K562 (cell line): ENCODE measurements around the gene TXNRD2. TPM values are rescaled to one million over a fixed set of nuclear protein-coding genes. Genes with fewer than 3 reads are reported as not detected.

Source experiments
- ATAC-seq: fragments of 200-7000 bp; cut with Tn5 transposase; 3 replicates; pipeline ENCODE4 v1.9.1; 2020; ENCODE audit warnings: moderate library complexity
- BruUV-seq: library from RNA; stranded (reverse); fragments of 400-500 nt; replicated peaks from 2 replicates; lab custom pipeline; 2021; lab: Mats Ljungman, UMichigan
- CTCF ChIA-PET: fragments of 300-600 bp; formaldehyde crosslinking; extraction: SDS; loops from one replicate; lab custom pipeline; 2021; ENCODE audit warnings: low intra/inter-chr PET ratio; lab: Yijun Ruan, JAX
- POLR2A ChIA-PET: fragments of 300-600, 350-650 bp; sonication (Branson Sonifier 250); formaldehyde crosslinking; extraction: SDS; loops from one replicate; lab custom pipeline; 2021; ENCODE audit warnings: antibody characterized with exemption, inconsistent platforms; lab: Yijun Ruan, JAX
- DNase-seq, 4 experiments: peaks; one replicate each; pipeline versions ENCODE4 v3.0.0 to v3.0.0-alpha.2; 2011 to 2018; ENCODE audit warnings: low spot score in 3 of 4, mixed read lengths in 3 of 4; ENCODE audit errors: extremely low read depth in 1 of 4
- FAIRE-seq: peaks from 2 replicates; lab custom pipeline; 2011; peaks lifted over from hg19 to GRCh38; lab: Jason Lieb, UNC
- H2AFZ ChIP-seq: 2 replicates; pipeline ENCODE4 v1.6.0; 2011; ENCODE audit warnings: low read depth, low read length, control low read depth, inconsistent platforms
- H3K27ac ChIP-seq: fragments of 200-600 bp; 3 replicates; pipeline ENCODE4 v1.8.0; 2011; ENCODE audit warnings: low read depth, mild to moderate bottlenecking, control low read depth, inconsistent platforms, low read length, moderate library complexity, mixed read lengths; ENCODE audit errors: extremely low read depth
- H3K27me3 ChIP-seq, 2 experiments: fragments of 300-600 bp in 1 of 2; 2 replicates in 1 of 2; 3 replicates in 1 of 2; pipeline versions ENCODE4 v1.6.0 to v1.8.0; 2011; ENCODE audit warnings: inconsistent platforms in 2 of 2, low read length in 2 of 2, mild to moderate bottlenecking in 1 of 2, mixed read lengths in 1 of 2, moderate library complexity in 1 of 2; ENCODE audit not compliant: control insufficient read depth in 2 of 2, insufficient read depth in 2 of 2
- H3K36me3 ChIP-seq: fragments of 300-600 bp; 3 replicates; pipeline ENCODE4 v1.8.0; 2011; ENCODE audit warnings: mild to moderate bottlenecking, low read length, inconsistent platforms; ENCODE audit not compliant: control insufficient read depth, insufficient read depth
- H3K4me1 ChIP-seq, 2 experiments: fragments of 200-600 bp in 1 of 2; replicated peaks in 1 of 2; 2 replicates in 1 of 2; 3 replicates in 1 of 2; pipeline versions ENCODE4 v1.5.1 to v1.8.0; 2011; ENCODE audit warnings: inconsistent platforms in 2 of 2, low read length in 2 of 2, mild to moderate bottlenecking in 1 of 2, mixed read lengths in 1 of 2, moderate library complexity in 1 of 2; ENCODE audit not compliant: control insufficient read depth in 2 of 2, insufficient read depth in 2 of 2
- H3K4me2 ChIP-seq: 2 replicates; pipeline ENCODE4 v1.6.1; 2011; ENCODE audit warnings: low read length, control low read depth, inconsistent platforms, mixed read lengths; ENCODE audit not compliant: insufficient read depth
- H3K4me3 ChIP-seq: fragments of 200-600 bp; sonication (generic), shearing (Covaris generic); 2 replicates; pipeline ENCODE4 v1.5.1; 2016; ENCODE audit warnings: control low read depth, inconsistent platforms
- H3K79me2 ChIP-seq: fragments of 200-600 bp; 3 replicates; pipeline ENCODE4 v1.8.0; 2011; ENCODE audit warnings: low read length, inconsistent platforms; ENCODE audit not compliant: control insufficient read depth, insufficient read depth
- H3K9ac ChIP-seq, 2 experiments: 2 replicates each; pipeline versions ENCODE4 v1.6.0 to v1.6.1; 2011; ENCODE audit warnings: low read depth in 2 of 2, low read length in 2 of 2, control low read depth in 1 of 2, inconsistent platforms in 1 of 2, mild to moderate bottlenecking in 1 of 2, mixed read lengths in 1 of 2; ENCODE audit not compliant: insufficient read depth in 1 of 2
- H3K9me1 ChIP-seq: one replicate; pipeline ENCODE4 v1.6.0; 2011; ENCODE audit warnings: inconsistent platforms, mild to moderate bottlenecking, low read length, moderate library complexity; ENCODE audit not compliant: control insufficient read depth, insufficient read depth
- H3K9me3 ChIP-seq: replicated peaks from 2 replicates; pipeline ENCODE4 v1.5.1; 2011; ENCODE audit warnings: low read depth, low read length, inconsistent platforms; ENCODE audit not compliant: control insufficient read depth, insufficient read depth
- H4K20me1 ChIP-seq: replicated peaks from 2 replicates; pipeline ENCODE4 v1.6.1; 2011; ENCODE audit warnings: low read length, inconsistent platforms, mixed read lengths; ENCODE audit not compliant: control insufficient read depth, insufficient read depth
- WGBS: fragments of 100-300 bp; shearing (Covaris generic); methylation state at CpG from one replicate; pipeline ENCODE4 v1.1.6; 2016; ENCODE audit warnings: low coverage, mixed read lengths; ENCODE audit not compliant: insufficient coverage; ENCODE audit errors: missing lambda C conversion rate; 5-methylcytosine and 5-hydroxymethylcytosine counted together
- in situ Hi-C: fragments of 300-500 bp; cut with MboI; formaldehyde crosslinking; loops from 4 replicates; pipeline ENCODE4 v1.15.0; 2018; ENCODE audit warnings: inconsistent platforms, mixed read lengths
- intact Hi-C: fragments of 100-400 bp; cut with micrococcal nuclease; formaldehyde crosslinking; loops from 2 replicates; pipeline ENCODE4 v1.14.2; 2022
- polyA plus RNA-seq, 8 experiments: library from polyadenylated mRNA; depleted of rRNA in 4 of 8; stranded (reverse) in 5 of 8; unstranded in 3 of 8; fragments of >200 nt; fragmentation: Nextera tagmentation in 2 of 8; fragmentation: Illumina TruSeq in 1 of 8; extraction: Ambion mirVana in 2 of 8; extraction: Trizol in 1 of 8; gene quantifications; 2 replicates each; pipeline versions ENCODE4 v1.2.1 to v1.2.3, GENCODE V29; 2011 to 2014; ENCODE audit warnings: inconsistent platforms in 1 of 8, missing spikeins in 1 of 8
- total RNA-seq, 7 experiments: library from RNA; depleted of rRNA in 6 of 7; stranded (reverse); fragments of >200 nt in 6 of 7; fragmentation: Illumina TruSeq in 2 of 7; extraction: Trizol in 2 of 7; gene quantifications; 2 replicates each; pipeline versions ENCODE4 v1.2.1 to v1.2.3, GENCODE V29; 2011 to 2021; ENCODE audit warnings: low replicate concordance in 1 of 7
- TF ChIP-seq, protein P1 (sequence below): fragments of 200-600 bp; sonication (generic); IDR thresholded peaks from one replicate; pipeline ENCODE4 v1.6.1; 2012; ENCODE audit warnings: mild to moderate bottlenecking, low read depth, low read length, inconsistent platforms

Gene TXNRD2
- total and polyA plus RNA-seq, 9 of the 15 experiments (the other 6 are each of a cell fraction or from before 2014, with no cell fraction given), result 3.3 to 80.2 (median 49.4) TPM

DNA sequence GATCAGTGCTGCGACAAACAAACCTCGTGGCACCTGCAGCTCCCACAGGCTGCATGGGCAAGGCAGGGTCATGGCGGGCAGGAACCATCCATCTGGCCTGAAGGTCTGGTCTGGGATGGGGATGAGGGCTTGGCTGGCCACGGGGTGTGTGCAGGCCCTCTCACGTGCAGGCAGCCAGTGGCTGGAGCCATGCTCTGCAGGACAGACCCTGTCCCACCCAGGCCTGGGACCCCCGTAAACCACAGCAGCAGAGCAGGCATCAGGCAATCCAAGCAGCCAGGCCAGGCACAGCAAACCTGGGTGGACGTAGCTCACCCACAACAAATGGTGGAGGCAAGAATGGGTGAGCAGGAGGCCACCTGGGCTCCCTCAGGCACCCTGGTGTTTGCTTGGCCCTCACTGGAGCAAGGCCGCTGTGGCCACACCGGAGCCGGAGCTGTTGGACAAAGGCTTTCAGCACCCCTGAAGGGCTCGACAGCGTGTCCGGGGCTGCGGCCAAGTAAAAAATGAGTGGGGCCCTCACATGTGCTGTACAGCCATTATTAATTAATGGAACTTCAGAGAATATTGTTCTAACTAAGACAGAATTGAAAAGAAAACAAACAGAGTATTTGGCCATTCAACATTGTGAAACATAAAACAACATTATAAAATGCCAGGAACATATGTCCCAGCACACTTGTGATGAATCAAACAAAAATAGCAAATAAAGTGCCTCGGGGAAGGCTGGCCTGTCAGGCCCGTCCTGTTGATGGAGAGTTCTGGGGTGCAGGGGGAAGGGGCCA lies 63.0 kb downstream of the TXNRD2 start:
- ATAC-seq (no peak), DNase-seq (no peak), FAIRE-seq (peak; percentile 40)
- H2AFZ ChIP-seq, result no peak overlapping the region
- ChIA-PET CTCF (interaction anchor here (0.6 kb wide), 1 partner anchor 101 kb away, joined by 3 read pairs; no protein-coding TSS in a partner anchor), POLR2A (interaction anchor here (0.6 to 2.0 kb wide), 6 partner anchors 9 to 155 kb away, joined by 3 to 6 read pairs (median 3); no protein-coding TSS in a partner anchor)
- no TSS peak for BruUV-seq
- no peaks in the 10 kb centered on the region for H3K9me1 ChIP-seq
- in situ Hi-C loops (no loop called here), intact Hi-C loops (no loop called here)
- H3K9ac ChIP-seq, result peak overlapping the region in 1 of 2 experiments; percentile 70; a peak in 2 of 4 replicates
- no peaks in the 10 kb centered on the region for H3K9me3 ChIP-seq
- WGBS, result 64% methylated on average over 16 of the region's 16 CpGs
- H3K27ac ChIP-seq, result no peak overlapping the region
- peaks cover 34% of the 10 kb centered on the region for H4K20me1 ChIP-seq
- no peak overlapping the region for H3K4me2 ChIP-seq
- no peak overlapping the region for H3K4me3 ChIP-seq
- no peaks in the 10 kb centered on the region for H3K36me3 ChIP-seq
- H3K4me1 ChIP-seq, result peaks cover 12 to 83% of the 10 kb centered on the region in 2 experiments
- H3K79me2 ChIP-seq, result no peaks in the 10 kb centered on the region
- H3K27me3 ChIP-seq, result peaks cover 0 to 9% of the 10 kb centered on the region in 2 experiments; a peak in 1 of 5 replicates
- TF ChIP-seq, protein P1, sequence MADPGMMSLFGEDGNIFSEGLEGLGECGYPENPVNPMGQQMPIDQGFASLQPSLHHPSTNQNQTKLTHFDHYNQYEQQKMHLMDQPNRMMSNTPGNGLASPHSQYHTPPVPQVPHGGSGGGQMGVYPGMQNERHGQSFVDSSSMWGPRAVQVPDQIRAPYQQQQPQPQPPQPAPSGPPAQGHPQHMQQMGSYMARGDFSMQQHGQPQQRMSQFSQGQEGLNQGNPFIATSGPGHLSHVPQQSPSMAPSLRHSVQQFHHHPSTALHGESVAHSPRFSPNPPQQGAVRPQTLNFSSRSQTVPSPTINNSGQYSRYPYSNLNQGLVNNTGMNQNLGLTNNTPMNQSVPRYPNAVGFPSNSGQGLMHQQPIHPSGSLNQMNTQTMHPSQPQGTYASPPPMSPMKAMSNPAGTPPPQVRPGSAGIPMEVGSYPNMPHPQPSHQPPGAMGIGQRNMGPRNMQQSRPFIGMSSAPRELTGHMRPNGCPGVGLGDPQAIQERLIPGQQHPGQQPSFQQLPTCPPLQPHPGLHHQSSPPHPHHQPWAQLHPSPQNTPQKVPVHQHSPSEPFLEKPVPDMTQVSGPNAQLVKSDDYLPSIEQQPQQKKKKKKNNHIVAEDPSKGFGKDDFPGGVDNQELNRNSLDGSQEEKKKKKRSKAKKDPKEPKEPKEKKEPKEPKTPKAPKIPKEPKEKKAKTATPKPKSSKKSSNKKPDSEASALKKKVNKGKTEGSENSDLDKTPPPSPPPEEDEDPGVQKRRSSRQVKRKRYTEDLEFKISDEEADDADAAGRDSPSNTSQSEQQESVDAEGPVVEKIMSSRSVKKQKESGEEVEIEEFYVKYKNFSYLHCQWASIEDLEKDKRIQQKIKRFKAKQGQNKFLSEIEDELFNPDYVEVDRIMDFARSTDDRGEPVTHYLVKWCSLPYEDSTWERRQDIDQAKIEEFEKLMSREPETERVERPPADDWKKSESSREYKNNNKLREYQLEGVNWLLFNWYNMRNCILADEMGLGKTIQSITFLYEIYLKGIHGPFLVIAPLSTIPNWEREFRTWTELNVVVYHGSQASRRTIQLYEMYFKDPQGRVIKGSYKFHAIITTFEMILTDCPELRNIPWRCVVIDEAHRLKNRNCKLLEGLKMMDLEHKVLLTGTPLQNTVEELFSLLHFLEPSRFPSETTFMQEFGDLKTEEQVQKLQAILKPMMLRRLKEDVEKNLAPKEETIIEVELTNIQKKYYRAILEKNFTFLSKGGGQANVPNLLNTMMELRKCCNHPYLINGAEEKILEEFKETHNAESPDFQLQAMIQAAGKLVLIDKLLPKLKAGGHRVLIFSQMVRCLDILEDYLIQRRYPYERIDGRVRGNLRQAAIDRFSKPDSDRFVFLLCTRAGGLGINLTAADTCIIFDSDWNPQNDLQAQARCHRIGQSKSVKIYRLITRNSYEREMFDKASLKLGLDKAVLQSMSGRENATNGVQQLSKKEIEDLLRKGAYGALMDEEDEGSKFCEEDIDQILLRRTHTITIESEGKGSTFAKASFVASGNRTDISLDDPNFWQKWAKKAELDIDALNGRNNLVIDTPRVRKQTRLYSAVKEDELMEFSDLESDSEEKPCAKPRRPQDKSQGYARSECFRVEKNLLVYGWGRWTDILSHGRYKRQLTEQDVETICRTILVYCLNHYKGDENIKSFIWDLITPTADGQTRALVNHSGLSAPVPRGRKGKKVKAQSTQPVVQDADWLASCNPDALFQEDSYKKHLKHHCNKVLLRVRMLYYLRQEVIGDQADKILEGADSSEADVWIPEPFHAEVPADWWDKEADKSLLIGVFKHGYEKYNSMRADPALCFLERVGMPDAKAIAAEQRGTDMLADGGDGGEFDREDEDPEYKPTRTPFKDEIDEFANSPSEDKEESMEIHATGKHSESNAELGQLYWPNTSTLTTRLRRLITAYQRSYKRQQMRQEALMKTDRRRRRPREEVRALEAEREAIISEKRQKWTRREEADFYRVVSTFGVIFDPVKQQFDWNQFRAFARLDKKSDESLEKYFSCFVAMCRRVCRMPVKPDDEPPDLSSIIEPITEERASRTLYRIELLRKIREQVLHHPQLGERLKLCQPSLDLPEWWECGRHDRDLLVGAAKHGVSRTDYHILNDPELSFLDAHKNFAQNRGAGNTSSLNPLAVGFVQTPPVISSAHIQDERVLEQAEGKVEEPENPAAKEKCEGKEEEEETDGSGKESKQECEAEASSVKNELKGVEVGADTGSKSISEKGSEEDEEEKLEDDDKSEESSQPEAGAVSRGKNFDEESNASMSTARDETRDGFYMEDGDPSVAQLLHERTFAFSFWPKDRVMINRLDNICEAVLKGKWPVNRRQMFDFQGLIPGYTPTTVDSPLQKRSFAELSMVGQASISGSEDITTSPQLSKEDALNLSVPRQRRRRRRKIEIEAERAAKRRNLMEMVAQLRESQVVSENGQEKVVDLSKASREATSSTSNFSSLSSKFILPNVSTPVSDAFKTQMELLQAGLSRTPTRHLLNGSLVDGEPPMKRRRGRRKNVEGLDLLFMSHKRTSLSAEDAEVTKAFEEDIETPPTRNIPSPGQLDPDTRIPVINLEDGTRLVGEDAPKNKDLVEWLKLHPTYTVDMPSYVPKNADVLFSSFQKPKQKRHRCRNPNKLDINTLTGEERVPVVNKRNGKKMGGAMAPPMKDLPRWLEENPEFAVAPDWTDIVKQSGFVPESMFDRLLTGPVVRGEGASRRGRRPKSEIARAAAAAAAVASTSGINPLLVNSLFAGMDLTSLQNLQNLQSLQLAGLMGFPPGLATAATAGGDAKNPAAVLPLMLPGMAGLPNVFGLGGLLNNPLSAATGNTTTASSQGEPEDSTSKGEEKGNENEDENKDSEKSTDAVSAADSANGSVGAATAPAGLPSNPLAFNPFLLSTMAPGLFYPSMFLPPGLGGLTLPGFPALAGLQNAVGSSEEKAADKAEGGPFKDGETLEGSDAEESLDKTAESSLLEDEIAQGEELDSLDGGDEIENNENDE, result peak; percentile 43
